Aorta (tissue), 5 donors: ENCODE measurements around the gene NEURL4. TPM values are rescaled to one million over a fixed set of nuclear protein-coding genes. Genes with fewer than 3 reads are reported as not detected.
A peak's percentile ranks its signal among the peaks of the same experiment; 100 is the strongest.

ENCODE experiments used
- ATAC-seq: fragments of 200-7000 bp; cut with Tn5 transposase; one replicate; pipeline ENCODE4 v1.9.1; 2022; ENCODE audit warnings: moderate library complexity; ENCODE audit not compliant: low FRiP score
- DNase-seq, 2 donors: peaks; one replicate each; pipeline ENCODE4 v3.0.0-alpha.2; 2020
- H3K27ac ChIP-seq, 2 donors: one replicate each; pipeline ENCODE4 v1.5.1; 2013; ENCODE audit warnings: low read length in 2 of 2, mild to moderate bottlenecking in 2 of 2, moderate library complexity in 2 of 2, control low read depth in 1 of 2, inconsistent platforms in 1 of 2, low read depth in 1 of 2
- H3K27me3 ChIP-seq, 2 donors: one replicate each; pipeline ENCODE4 v1.6.1; 2013; ENCODE audit warnings: control low read depth in 1 of 2, low read length in 1 of 2, mild to moderate bottlenecking in 1 of 2, moderate library complexity in 1 of 2; ENCODE audit not compliant: insufficient read depth in 2 of 2, control insufficient read depth in 1 of 2
- H3K36me3 ChIP-seq, 2 donors: one replicate each; pipeline ENCODE4 v1.6.1; 2013; ENCODE audit warnings: control low read depth in 1 of 2, low read length in 1 of 2, mild to moderate bottlenecking in 1 of 2; ENCODE audit not compliant: insufficient read depth in 2 of 2, control insufficient read depth in 1 of 2
- H3K4me1 ChIP-seq, 2 donors: one replicate each; pipeline ENCODE4 v1.6.1; 2013; ENCODE audit warnings: low read length in 2 of 2, control low read depth in 1 of 2, mild to moderate bottlenecking in 1 of 2, moderate library complexity in 1 of 2; ENCODE audit not compliant: insufficient read depth in 2 of 2, control insufficient read depth in 1 of 2
- H3K4me3 ChIP-seq, 2 donors: one replicate each; pipeline ENCODE4 v1.5.1; 2013; ENCODE audit warnings: low read length in 2 of 2, control low read depth in 1 of 2, mild to moderate bottlenecking in 1 of 2
- H3K9me3 ChIP-seq: one replicate; pipeline ENCODE4 v1.6.1; 2013; ENCODE audit warnings: mild to moderate bottlenecking, low read length; ENCODE audit not compliant: control insufficient read depth
- WGBS, 2 donors: extraction: QIAGEN DNeasy Blood & Tissue Kit; methylation state at CpG; one replicate each; pipeline ENCODE4 v1.1.7; 2013; 5-methylcytosine and 5-hydroxymethylcytosine counted together
- intact Hi-C, 2 donors: fragments of 100-400 bp; cut with DNase I; formaldehyde crosslinking; loops; one replicate each; pipeline versions ENCODE4 v1.14.2 to v1.15.0; 2022
- polyA plus RNA-seq, 2 donors: library from polyadenylated mRNA; stranded (reverse); fragments of 200-250 nt; gene quantifications; one replicate each; pipeline ENCODE4 v1.2.3, GENCODE V29; 2013
- total RNA-seq, 2 donors: library from RNA; stranded (reverse); fragmentation: NEBNext Ultra II Directional; extraction: Animal tissue kit (Norgen Biotek cat#: 25700); gene quantifications; one replicate each; pipeline ENCODE4 v1.2.1, GENCODE V29; 2021
- donor health status: healthy with polysubstance abuse.
- donor health status: Bipolar disorder and iron deficiency.
- donor health status: DM: no; HTN: no; CAD: no.
- donor health status: DM: no; HTN: no; CAD: no.
- donor health status: DM: yes; HTN: yes; CAD: no.

NEURL4 gene
- total and polyA plus RNA-seq, 4 donors = 7.3 to 52.8 (median 30.6) TPM

GRCh38 chr17:7306911-7307685 lies 22.0 kb downstream of the NEURL4 start, which contains the start of gene EIF5A:
EIF5A (plus strand) TSS chr17:7307628; CDS start chr17:7309636, 2,008 bp downstream.
- DNase-seq (peak; percentile 100), ATAC-seq (peak; percentile 97)
- peak within 1 kb of the TSS; percentile 59 to 92 for H3K4me3 ChIP-seq
- H3K36me3 ChIP-seq = peaks cover 0 to 4% of the 10 kb centered on the region in 2 donors
- H3K27me3 ChIP-seq = no peaks in the 10 kb centered on the region
- intact Hi-C loops = no loop called here
- H3K27ac ChIP-seq = peak within 1 kb of the TSS; percentile 71 to 74
- no peaks in the 10 kb centered on the region for H3K4me1 ChIP-seq
- WGBS, 2 donors = 0 to 1% methylated on average over 56 to 64 of the region's 64 CpGs
- no peaks in the 10 kb centered on the region for H3K9me3 ChIP-seq

- H3K27me3 ChIP-seq = no peaks in the 10 kb centered on the region
- WGBS, 2 donors = 95 to 96% methylated on average over 7 of the region's 7 CpGs
- intact Hi-C loops = no loop called here
These were observed 25.0 kb downstream of the NEURL4 start for GRCh38 chr17:7304179-7304578.

GRCh38 chr17:7296189-7296861 lies 32.8 kb downstream of the NEURL4 start:
- Histone ChIP-seq H3K27me3 (peaks cover 0 to 2% of the 10 kb centered on the region in 2 donors), H3K36me3 (no peaks in the 10 kb centered on the region), H3K4me3 (no peak overlapping the region), H3K9me3 (no peaks in the 10 kb centered on the region), H3K27ac (no peak overlapping the region), H3K4me1 (no peaks in the 10 kb centered on the region)
- intact Hi-C loops = loop anchor here (1.0 to 10.0 kb wide), 3 partner anchors 16 to 252 kb away; partner anchors contain the start of genes CTDNEP1 (in 1 of the 2), ELP5 (in 1 of the 2) and SLC16A11 (in 1 of the 2)
- peak; percentile 88 to 96 for DNase-seq
- WGBS, 2 donors = 1 to 2% methylated on average over 51 of the region's 51 CpGs
- ATAC-seq = peak; percentile 92

More at GRCh38 chr17:7304179-7304578, 25.0 kb downstream of the NEURL4 start:
- H3K27ac ChIP-seq = no peak overlapping the region
- H3K36me3 ChIP-seq = no peaks in the 10 kb centered on the region
- no peak for DNase-seq
- no peaks in the 10 kb centered on the region for H3K4me1 ChIP-seq
- no peak overlapping the region for H3K4me3 ChIP-seq
- ATAC-seq = no peak
- no peaks in the 10 kb centered on the region for H3K9me3 ChIP-seq

GRCh38 chr17:7295230-7296180 lies 33.6 kb downstream of the NEURL4 start:
- H3K9me3 ChIP-seq = no peaks in the 10 kb centered on the region
- no peak for DNase-seq
- peaks cover 0 to 2% of the 10 kb centered on the region in 2 donors for H3K27me3 ChIP-seq
- H3K4me1 ChIP-seq = no peaks in the 10 kb centered on the region
- no peaks in the 10 kb centered on the region for H3K36me3 ChIP-seq
- intact Hi-C loops = loop anchor here (1.0 to 10.0 kb wide), 3 partner anchors 15 to 251 kb away; partner anchors contain the start of genes CTDNEP1 (in 1 of the 2), ELP5 (in 1 of the 2) and SLC16A11 (in 1 of the 2)
- 50 to 51% methylated on average over 38 to 42 of the region's 42 CpGs for WGBS, 2 donors
- H3K4me3 ChIP-seq = no peak overlapping the region
- no peak for ATAC-seq
- H3K27ac ChIP-seq = no peak overlapping the region

DNA sequence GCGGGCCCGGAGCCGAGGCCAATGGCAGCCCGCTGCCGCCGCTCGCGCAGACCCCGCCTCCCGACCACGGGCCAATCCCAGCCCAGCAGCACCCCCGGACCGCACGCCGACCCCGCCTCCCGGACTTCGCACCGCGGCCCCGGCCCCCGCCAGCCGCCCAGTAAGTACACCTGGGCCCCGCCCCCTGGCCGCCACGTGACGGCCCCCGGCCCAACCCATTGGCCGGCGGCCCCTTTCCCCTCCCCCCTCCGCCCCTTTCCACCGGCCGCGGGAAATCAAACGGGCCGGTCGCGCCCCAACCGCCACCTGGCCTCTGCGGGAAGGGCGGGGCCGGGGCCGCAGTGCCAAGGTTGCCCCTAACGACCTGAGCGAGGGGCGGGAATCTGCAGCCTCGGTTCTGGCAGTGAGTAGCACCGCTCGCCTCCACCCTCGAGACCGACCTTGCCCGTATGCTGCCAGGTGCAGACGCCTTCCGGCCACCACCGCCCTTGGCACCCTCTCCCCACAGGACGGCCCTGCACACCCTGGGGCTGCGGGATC lies 34.5 kb downstream of the NEURL4 start, which contains the start of gene YBX2:
Gene YBX2, minus strand, starts transcription at position 26 of the 540 bp plus-strand sequence. CDS start 139 bp downstream, outside the sequence.
- WGBS, 2 donors = 2% methylated on average over 37 to 57 of the region's 57 CpGs
- Histone ChIP-seq H3K36me3 (no peaks in the 10 kb centered on the region), H3K4me1 (no peaks in the 10 kb centered on the region), H3K4me3 (peak within 1 kb of the TSS in 1 of 2 donors; percentile 9), H3K27ac (no peak within 1 kb of the TSS), H3K27me3 (peaks cover 0 to 2% of the 10 kb centered on the region in 2 donors), H3K9me3 (no peaks in the 10 kb centered on the region)
- DNase-seq = peak; percentile 67 to 85
- intact Hi-C loops = loop anchor here in 1 of 2 donors (5.0 to 10.0 kb wide), 2 partner anchors 42 to 250 kb away; partner anchors contain the start of genes CTDNEP1, ELP5 and SLC16A11
- ATAC-seq = peak; percentile 17

GRCh38 chr17:7293816-7294613 lies 35.1 kb downstream of the NEURL4 start:
- DNase-seq = no peak
- ATAC-seq = no peak
- Histone ChIP-seq H3K27me3 (peaks cover 0 to 2% of the 10 kb centered on the region in 2 donors), H3K4me1 (no peaks in the 10 kb centered on the region), H3K27ac (no peak overlapping the region), H3K36me3 (no peaks in the 10 kb centered on the region), H3K4me3 (peak overlapping the region in 1 of 2 donors; percentile 9), H3K9me3 (no peaks in the 10 kb centered on the region)
- WGBS, 2 donors = 5 to 12% methylated on average over 27 to 75 of the region's 75 CpGs
- intact Hi-C loops = loop anchor here in 1 of 2 donors (10.0 kb wide), 1 partner anchor 249 kb away; the partner anchor contains the start of gene SLC16A11

DNA sequence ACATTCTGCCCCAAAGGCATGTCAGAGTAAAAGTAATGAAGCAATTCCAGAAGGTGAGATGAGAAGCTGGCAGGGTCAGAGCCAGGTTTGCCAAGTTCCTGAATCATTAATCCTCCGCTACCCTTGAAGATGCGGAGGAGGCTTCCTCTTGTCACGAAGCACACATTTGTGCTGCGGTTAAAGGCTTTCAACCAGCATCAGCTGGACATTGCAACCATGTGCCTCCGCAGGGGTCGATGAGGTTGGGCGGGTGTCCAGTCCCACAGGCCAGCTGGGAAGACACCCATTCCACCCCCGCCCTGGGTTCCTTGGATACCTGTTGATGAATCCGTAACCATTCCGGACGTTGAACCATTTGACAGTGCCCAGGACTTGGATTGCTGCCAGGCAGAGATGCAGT lies 36.0 kb downstream of the NEURL4 start:
- H3K27ac ChIP-seq = no peak overlapping the region
- intact Hi-C loops = loop anchor here in 1 of 2 donors (10.0 kb wide), 1 partner anchor 248 kb away; the partner anchor contains the start of gene SLC16A11
- WGBS, 2 donors = 87 to 89% methylated on average over 11 of the region's 11 CpGs
- ATAC-seq = no peak
- H3K36me3 ChIP-seq = no peaks in the 10 kb centered on the region
- H3K9me3 ChIP-seq = no peaks in the 10 kb centered on the region
- no peaks in the 10 kb centered on the region for H3K4me1 ChIP-seq
- peaks cover 0 to 2% of the 10 kb centered on the region in 2 donors for H3K27me3 ChIP-seq
- DNase-seq = no peak
- no peak overlapping the region for H3K4me3 ChIP-seq
